ENCODE data around the gene ITPRIPL1.
A peak's percentile ranks its signal among the peaks of the same experiment; 100 is the strongest.

The ITPRIPL1 gene

GRCh38 chr2:96359866-96360265 lies 34.7 kb downstream of the ITPRIPL1 start:
- DNase-seq: no peak

GRCh38 chr2:96361751-96362150 lies 36.6 kb downstream of the ITPRIPL1 start:
- DNase-seq: no peak

- no peak for DNase-seq
Observed at GRCh38 chr2:96369186-96369585, 44.1 kb downstream of the ITPRIPL1 start.

GRCh38 chr2:96374211-96374951 lies 49.3 kb downstream of the ITPRIPL1 start:
- peak; percentile 5 for DNase-seq

All from NCI-H510A treated with DMSO at 0.1 percent for 48 hours (cell line).